Femur (tissue), 1 donor: ENCODE measurements around the gene C11orf68.
A peak's percentile ranks its signal among the peaks of the same experiment; 100 is the strongest.
"Not testable (repeated sequence)": the region's sequence is repeated elsewhere in the genome, so short reads cannot be mapped to it uniquely, and the experiment has no call there.

Source experiments
- DNase-seq: peaks from one replicate; pipeline ENCODE4 v3.0.0-alpha.2; 2017

Gene C11orf68

GRCh38 chr11:65918211-65919140 is at the start of gene C11orf68:
C11orf68 (minus strand) TSS chr11:65919062; CDS start chr11:65919031, 31 bp downstream.
- DNase-seq, result no peak

- DNase-seq, result no peak
These were observed 48.6 kb upstream of the C11orf68 start for GRCh38 chr11:65967329-65967934.

DNA sequence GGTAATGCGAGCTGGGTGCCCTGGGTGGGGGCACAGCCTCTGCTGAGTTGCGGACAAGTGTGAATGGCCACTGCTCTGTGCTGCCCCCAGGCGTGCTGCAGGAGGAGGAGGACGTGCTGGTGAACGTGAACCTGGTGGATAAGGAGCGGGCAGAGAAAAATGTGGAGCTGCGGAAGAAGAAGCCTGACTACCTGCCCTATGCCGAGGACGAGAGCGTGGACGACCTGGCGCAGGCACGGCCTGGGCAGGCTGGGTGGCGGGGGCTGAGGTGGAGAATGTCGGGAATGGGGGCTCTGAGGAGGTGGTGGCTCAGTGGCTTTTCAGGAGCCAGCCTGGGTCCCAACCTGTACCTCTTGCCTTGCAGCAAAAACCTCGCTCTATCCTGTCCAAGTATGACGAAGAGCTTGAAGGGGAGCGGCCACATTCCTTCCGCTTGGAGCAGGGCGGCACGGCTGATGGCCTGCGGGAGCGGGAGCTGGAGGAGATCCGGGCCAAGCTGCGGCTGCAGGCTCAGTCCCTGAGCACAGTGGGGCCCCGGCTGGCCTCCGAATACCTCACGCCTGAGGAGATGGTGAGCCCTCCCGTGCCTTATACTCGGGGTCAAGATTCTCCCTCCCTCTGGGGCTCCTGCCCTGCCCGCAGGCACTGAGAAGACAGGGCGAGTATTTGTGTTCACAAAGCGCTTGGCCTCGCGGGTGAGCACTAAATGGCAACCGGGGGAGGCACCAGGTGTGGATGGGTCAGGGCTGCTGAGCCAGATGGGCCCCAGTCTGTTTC is 47.3 kb upstream of the C11orf68 start:
- no peak for DNase-seq

DNA sequence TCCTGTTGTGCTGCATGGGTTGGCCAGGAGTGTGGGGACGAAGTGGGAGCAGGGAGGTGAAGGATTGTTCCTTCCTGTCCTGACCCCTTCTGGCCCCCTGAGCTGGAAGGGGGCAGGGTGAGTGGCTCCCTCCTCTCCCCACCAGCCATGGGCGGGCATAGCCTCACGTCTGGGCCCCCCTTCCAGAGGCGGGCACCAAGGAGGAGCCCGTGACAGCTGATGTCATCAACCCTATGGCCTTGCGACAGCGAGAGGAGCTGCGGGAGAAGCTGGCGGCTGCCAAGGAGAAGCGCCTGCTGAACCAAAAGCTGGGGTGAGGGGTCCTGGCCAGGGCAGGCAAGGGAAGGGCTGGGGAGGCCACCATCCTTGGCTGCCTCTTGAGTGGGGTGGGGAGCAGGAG is 46.0 kb upstream of the C11orf68 start:
- no peak for DNase-seq

DNA sequence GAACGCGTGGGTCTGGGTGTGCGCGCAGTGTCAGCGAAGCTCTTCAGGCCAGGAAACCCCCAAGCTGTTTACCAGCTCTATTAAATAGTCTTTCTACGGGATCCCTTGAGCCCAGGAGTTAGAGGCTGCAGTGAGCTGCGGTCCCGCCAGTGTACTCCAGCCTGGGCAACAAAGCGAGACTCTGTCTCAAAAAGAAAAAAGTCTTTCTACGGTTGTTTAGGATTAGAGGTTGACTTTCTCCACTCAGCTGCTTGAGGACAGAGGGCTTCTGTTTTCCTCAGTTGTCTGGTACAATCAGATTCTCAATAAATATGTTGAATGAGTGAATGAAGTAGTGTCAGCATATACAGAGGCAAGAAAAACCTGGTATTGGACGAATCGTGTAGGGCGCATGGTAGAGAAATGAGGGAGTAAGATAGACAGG is 43.3 kb upstream of the C11orf68 start:
- no peak for DNase-seq

DNA sequence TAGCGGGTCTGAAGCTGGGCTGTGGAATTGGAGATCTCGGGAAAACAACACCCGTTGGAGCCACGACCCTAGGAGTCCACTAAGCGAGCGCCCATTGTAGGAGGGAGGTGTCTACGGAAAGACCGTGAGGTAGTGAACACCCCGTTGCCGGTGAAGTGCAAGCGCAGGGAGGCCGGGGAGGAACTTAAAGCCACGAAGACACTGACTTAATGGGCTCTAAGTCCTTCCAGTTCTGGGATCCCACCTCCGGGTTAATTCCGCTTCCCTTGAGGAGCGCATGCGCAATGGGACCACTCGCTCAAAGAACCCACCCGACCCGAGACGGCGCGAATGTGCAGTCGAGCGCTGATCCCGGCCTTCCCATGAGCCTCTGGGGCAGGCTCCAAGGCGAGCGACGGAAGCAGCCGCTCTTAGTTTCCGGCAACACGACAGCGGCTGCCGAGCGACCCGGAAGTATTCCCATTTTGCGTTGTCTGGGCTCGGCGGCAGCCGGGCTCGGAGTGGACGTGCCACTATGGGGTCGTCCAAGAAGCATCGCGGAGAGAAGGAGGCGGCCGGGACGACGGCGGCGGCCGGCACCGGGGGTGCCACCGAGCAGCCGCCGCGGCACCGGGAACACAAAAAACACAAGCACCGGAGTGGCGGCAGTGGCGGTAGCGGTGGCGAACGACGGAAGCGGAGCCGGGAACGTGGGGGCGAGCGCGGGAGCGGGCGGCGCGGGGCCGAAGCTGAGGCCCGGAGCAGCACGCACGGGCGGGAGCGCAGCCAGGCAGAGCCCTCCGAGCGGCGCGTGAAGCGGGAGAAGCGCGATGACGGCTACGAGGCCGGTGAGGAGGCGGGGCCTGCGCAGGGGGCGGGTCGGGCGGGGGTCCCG is 42.6 kb upstream of the C11orf68 start, which contains the start of gene SART1:
TSS of gene SART1 (plus strand) at position 468 of the 874 bp plus-strand sequence. CDS start at position 515, 47 bp downstream.
- peak; percentile 99 for DNase-seq

- no peak for DNase-seq
These were observed 42.0 kb upstream of the C11orf68 start for GRCh38 chr11:65960824-65961266.

DNA sequence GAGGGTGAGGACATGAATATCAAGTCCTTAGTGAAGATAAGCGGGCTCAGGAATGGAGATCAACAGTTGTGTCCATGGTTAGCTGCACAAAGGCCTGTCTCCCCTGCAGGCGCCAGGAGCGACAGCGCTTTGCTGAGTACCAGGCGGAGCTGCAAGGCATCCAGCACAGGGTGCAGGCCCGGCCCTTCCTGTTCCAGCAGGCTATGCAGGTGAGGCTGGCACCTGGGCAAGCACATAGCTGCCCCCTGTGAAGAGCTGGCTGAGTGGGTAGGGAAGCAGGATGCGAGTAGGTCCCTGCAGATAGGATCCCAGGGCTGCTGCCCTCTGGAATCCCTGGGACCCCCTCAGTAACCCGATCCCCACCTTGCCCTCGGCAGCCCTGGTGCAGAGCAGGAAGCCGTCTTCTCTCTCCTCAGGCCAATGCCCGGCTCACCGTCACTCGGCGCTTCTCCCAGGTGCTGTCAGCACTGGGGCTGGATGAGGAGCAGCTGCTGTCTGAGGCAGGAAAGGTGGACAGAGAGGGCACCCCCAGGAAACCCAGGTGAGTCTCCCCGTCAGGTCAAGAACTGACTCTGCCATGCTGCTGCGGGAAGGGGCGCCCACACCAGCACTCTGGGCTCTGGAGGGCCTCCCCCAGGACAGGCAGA is 40.0 kb upstream of the C11orf68 start:
- no peak for DNase-seq

- no peak for DNase-seq
These were observed 39.4 kb upstream of the C11orf68 start for GRCh38 chr11:65958291-65958690.

GRCh38 chr11:65954771-65955170 is 35.9 kb upstream of the C11orf68 start:
- no peak for DNase-seq

- DNase-seq, result no peak
These were observed 34.6 kb upstream of the C11orf68 start for GRCh38 chr11:65953471-65953870.

GRCh38 chr11:65952052-65952521 is 33.2 kb upstream of the C11orf68 start:
- no peak for DNase-seq

GRCh38 chr11:65951641-65952040 is 32.8 kb upstream of the C11orf68 start:
- not testable (repeated sequence) for DNase-seq

GRCh38 chr11:65950711-65951110 is 31.8 kb upstream of the C11orf68 start:
- not testable (repeated sequence) for DNase-seq

DNA sequence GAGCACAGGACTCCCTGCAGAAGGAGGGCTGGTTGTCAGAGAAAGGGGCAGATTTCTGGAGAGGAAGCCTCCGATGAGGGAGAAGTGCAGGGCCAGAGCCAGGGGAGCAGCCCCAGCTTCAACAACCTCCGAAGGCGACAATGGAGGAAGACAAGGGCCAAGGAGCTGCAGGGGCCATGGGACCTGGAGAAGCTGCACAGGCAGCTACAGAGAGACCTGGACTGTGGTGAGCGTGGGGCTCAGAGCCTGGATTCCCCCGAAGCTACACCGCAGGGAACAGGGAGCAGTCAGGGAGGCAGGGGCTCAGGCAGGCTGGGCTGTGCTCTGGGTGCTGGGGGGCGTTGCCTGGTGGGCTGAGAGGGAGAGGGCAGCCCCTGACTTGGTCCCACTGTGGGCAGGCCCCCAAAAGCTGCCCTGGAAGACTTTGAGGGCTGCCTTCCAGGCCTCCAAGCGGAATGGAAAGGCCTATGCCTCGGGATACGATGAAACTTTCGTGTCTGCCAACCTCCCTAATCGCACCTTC is 28.8 kb upstream of the C11orf68 start:
- DNase-seq, result no peak

GRCh38 chr11:65947133-65947532 is 28.3 kb upstream of the C11orf68 start:
- no peak for DNase-seq

- no peak for DNase-seq
These were observed 27.8 kb upstream of the C11orf68 start for GRCh38 chr11:65946655-65947054.

GRCh38 chr11:65945941-65946558 is 27.2 kb upstream of the C11orf68 start:
- DNase-seq, result no peak

DNA sequence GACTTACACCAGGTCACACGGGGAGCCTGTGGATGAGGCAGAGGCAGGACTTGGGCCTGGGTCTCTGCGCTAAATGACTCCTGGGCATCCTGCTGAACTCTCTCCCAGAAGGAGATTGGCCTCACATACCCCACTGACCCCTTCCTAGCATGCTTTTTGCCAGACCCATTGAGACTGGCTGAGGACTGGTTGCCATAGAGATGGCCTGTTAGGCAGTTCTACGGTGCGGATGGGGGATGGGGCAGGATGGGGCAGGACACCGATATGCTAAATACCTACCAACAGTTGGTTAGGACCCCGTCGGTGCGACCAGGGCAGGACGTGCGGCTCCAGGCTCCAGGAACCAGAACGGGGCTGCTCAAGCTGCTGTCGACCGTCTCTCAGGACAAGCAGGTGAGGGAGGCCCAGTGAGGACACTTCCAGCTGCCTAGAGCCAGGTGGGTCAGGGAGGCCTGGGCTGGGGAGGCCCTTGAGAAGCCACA is 26.6 kb upstream of the C11orf68 start, which contains the start of gene TSGA10IP:
TSS of gene TSGA10IP (plus strand) at position 51 of the 482 bp plus-strand sequence. CDS start at position 247, 196 bp downstream.
- DNase-seq, result no peak

GRCh38 chr11:65944767-65945166 is 25.9 kb upstream of the C11orf68 start:
- no peak for DNase-seq
